ENCODE results near the gene PRH1. TPM values are rescaled to one million over a fixed set of nuclear protein-coding genes. Genes with fewer than 3 reads are reported as not detected.

The PRH1 gene
- total RNA-seq, 2 donors from 2014 or later, result 13.5 to 19.2 TPM

GRCh38 chr12:10849425-10849878, 34.6 kb downstream of the PRH1 start, which contains the start of gene PRR4:
PRR4 (minus strand) TSS chr12:10849475; CDS start chr12:10849437, 38 bp downstream.
- intact Hi-C loops (cut with DNase I), result no loop called here
- no peak for DNase-seq (ENCODE audit: low spot score)

- DNase-seq (ENCODE audit: low spot score), result no peak
- intact Hi-C loops (cut with DNase I), result no loop called here
Observed at GRCh38 chr12:10847744-10848143, 36.3 kb downstream of the PRH1 start.

- no peak for DNase-seq (ENCODE audit: low spot score)
- intact Hi-C loops (cut with DNase I), result no loop called here
Observed at GRCh38 chr12:10842862-10843261, 41.2 kb downstream of the PRH1 start.

- no peak for DNase-seq (ENCODE audit: low spot score)
Observed at GRCh38 chr12:10838461-10838860, 45.6 kb downstream of the PRH1 start.

More at GRCh38 chr12:10838461-10838860, 45.6 kb downstream of the PRH1 start:
- intact Hi-C loops (cut with DNase I), result no loop called here

Other genes with a start within 250 kb of the PRH1 start
- gene STYK1, start 210.2 kb downstream of the PRH1 start, total RNA-seq, result under 1 TPM; 0.10 to 0.19 TPM
- 100 to 1,000 TPM; 386 to 502 TPM for gene YBX3, start 160.9 kb downstream of the PRH1 start, total RNA-seq
- gene TAS2R7, start 81.6 kb downstream of the PRH1 start, total RNA-seq, result not detected
- gene TAS2R8, start 77.0 kb downstream of the PRH1 start, total RNA-seq, result not detected
- gene TAS2R9, start 74.1 kb downstream of the PRH1 start, total RNA-seq, result under 1 TPM in 1 of 2 donors, not detected in 1; 0.51 TPM
- 1 to 10 TPM in 1 of 2 donors, under 1 TPM in 1; 0.76 to 1.2 TPM for gene TAS2R10, start 57.9 kb downstream of the PRH1 start, total RNA-seq
- gene PRR4, start 34.8 kb downstream of the PRH1 start, total RNA-seq, result 1 to 10 TPM; 2.5 to 4.3 TPM
- 1 to 10 TPM; 2.4 to 2.5 TPM for gene TAS2R13, start 25.3 kb upstream of the PRH1 start, total RNA-seq
- gene PRH2, start 45.0 kb upstream of the PRH1 start, total RNA-seq, result not detected
- 1 to 10 TPM; 3.5 to 5.5 TPM for gene TAS2R14, start 55.0 kb upstream of the PRH1 start, total RNA-seq
- 1 to 10 TPM; 2.0 to 3.2 TPM for gene TAS2R50, start 102.7 kb upstream of the PRH1 start, total RNA-seq
- gene TAS2R20, start 114.0 kb upstream of the PRH1 start, total RNA-seq, result 1 to 10 TPM; 3.0 to 4.3 TPM
- 1 to 10 TPM; 4.3 to 5.9 TPM for gene TAS2R19, start 138.4 kb upstream of the PRH1 start, total RNA-seq
- 1 to 10 TPM; 3.3 to 4.7 TPM for gene TAS2R31, start 147.2 kb upstream of the PRH1 start, total RNA-seq
- gene TAS2R46, start 178.0 kb upstream of the PRH1 start, total RNA-seq, result 1 to 10 TPM; 2.2 to 2.4 TPM
- gene TAS2R43, start 208.1 kb upstream of the PRH1 start, total RNA-seq, result 1 to 10 TPM in 1 of 2 donors, under 1 TPM in 1; 0.33 to 1.3 TPM